Measurements from ENCODE around the gene RBBP6. TPM values are rescaled to one million over a fixed set of nuclear protein-coding genes. Genes with fewer than 3 reads are reported as not detected.

RBBP6 gene
- total RNA-seq, 1 experiment from 2014 or later: 54.8 TPM

DNA sequence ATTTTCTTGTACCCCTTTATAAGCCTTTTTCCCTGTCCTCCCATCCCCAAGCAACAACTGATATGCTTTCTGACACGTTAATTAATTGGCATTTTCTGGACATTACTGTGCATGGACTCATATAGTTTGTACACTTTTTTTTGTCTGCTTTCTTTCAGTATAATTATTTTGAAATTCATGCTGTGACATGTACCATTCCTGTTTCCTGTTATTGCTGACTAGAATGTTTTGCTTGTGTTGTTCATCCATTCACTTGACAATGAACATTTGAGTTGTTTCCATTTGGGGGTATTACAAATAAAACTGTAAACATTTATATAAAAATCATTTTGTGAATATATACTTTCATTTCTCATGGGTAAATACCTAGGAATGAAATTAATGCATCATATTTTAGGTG lies 50.6 kb downstream of the RBBP6 start:
- TF ChIP-seq, protein P1, sequence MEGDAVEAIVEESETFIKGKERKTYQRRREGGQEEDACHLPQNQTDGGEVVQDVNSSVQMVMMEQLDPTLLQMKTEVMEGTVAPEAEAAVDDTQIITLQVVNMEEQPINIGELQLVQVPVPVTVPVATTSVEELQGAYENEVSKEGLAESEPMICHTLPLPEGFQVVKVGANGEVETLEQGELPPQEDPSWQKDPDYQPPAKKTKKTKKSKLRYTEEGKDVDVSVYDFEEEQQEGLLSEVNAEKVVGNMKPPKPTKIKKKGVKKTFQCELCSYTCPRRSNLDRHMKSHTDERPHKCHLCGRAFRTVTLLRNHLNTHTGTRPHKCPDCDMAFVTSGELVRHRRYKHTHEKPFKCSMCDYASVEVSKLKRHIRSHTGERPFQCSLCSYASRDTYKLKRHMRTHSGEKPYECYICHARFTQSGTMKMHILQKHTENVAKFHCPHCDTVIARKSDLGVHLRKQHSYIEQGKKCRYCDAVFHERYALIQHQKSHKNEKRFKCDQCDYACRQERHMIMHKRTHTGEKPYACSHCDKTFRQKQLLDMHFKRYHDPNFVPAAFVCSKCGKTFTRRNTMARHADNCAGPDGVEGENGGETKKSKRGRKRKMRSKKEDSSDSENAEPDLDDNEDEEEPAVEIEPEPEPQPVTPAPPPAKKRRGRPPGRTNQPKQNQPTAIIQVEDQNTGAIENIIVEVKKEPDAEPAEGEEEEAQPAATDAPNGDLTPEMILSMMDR (conservative IDR thresholded peaks at IDR 0.05): no peak
- no peaks in the 10 kb centered on the region for H3K4me1 ChIP-seq (ENCODE audit: insufficient read depth, low read length)
- no peak overlapping the region for H3K23ac ChIP-seq (ENCODE audit: insufficient read length, low read depth, low read length)
- H3K4ac ChIP-seq (ENCODE audit: low read depth, low read length): no peak overlapping the region
- no peak overlapping the region for H4K8ac ChIP-seq (replicated peaks; ENCODE audit: insufficient read length, low read depth, low read length)
- no peak overlapping the region for H3K27ac ChIP-seq (ENCODE audit: insufficient read length, low read depth, low read length)
- H2BK5ac ChIP-seq (ENCODE audit: insufficient read length, low read length): no peak overlapping the region
- no peak overlapping the region for H3K27ac Mint-ChIP-seq
- H3K9ac ChIP-seq (ENCODE audit: extremely low read depth, insufficient read length, low read length): no peak overlapping the region
- H3K4me2 ChIP-seq (ENCODE audit: insufficient read depth, insufficient read length, low read length): no peak overlapping the region
- H3K36me3 Mint-ChIP-seq (ENCODE audit: insufficient read depth in 1 of 3, low read depth in 3 of 3): no peaks in the 10 kb centered on the region
- no peak for DNase-seq
- H3K79me2 ChIP-seq (ENCODE audit: insufficient read depth, low read length): no peaks in the 10 kb centered on the region
- no peak overlapping the region for H4K91ac ChIP-seq (ENCODE audit: insufficient read length, low read depth, low read length)
- H4K20me1 ChIP-seq (ENCODE audit: control insufficient read depth, insufficient read depth, insufficient read length): no peaks in the 10 kb centered on the region
- H2BK20ac ChIP-seq (ENCODE audit: low read depth, low read length, poor library complexity, severe bottlenecking): no peak overlapping the region
- H3K14ac ChIP-seq (ENCODE audit: insufficient read depth, low read length): no peak overlapping the region
- no peaks in the 10 kb centered on the region for H3K23me2 ChIP-seq (ENCODE audit: insufficient read length, low read depth, low read length, poor library complexity, severe bottlenecking)
- no peak overlapping the region for H3T11ph ChIP-seq (ENCODE audit: low read length)
- H3K56ac ChIP-seq (ENCODE audit: insufficient read length, low read depth, low read length): no peak overlapping the region
- 0 out of 2 replicates have a peak, but pooled peaks cover 1% of the 10 kb centered on the region for H3K27me3 Mint-ChIP-seq (ENCODE audit: low read depth)
- WGBS (ENCODE audit: extremely low coverage, insufficient read length, low lambda C conversion rate): no CpG with 5 or more reads among the region's 1 CpG
- no peak overlapping the region for H2BK15ac ChIP-seq (ENCODE audit: low read depth, low read length)
- no peaks in the 10 kb centered on the region for H3K79me1 ChIP-seq (ENCODE audit: insufficient read depth, low read depth, low read length, poor library complexity, severe bottlenecking)
- H3K9me3 ChIP-seq (ENCODE audit: control insufficient read depth, low read depth, low read length): no peaks in the 10 kb centered on the region
- H3K4me1 Mint-ChIP-seq: peaks cover 7% of the 10 kb centered on the region in 2 experiments
- no peak overlapping the region for H3K18ac ChIP-seq (ENCODE audit: insufficient read length, low read depth, low read length)
- no peak overlapping the region for H2AK5ac ChIP-seq (ENCODE audit: insufficient read length, low read length)
- no peaks in the 10 kb centered on the region for H3K27me3 ChIP-seq (ENCODE audit: insufficient read depth, low read length)
- no peak overlapping the region for H2BK120ac ChIP-seq (ENCODE audit: low read depth, low read length, poor library complexity, severe bottlenecking)
- H3K9me3 Mint-ChIP-seq: no peaks in the 10 kb centered on the region
- no peak overlapping the region for H2AFZ ChIP-seq (ENCODE audit: low read length)
- H4K5ac ChIP-seq (ENCODE audit: insufficient read length, low read depth, low read length): no peak overlapping the region
- H3K4me3 Mint-ChIP-seq: no peak overlapping the region
- no peak overlapping the region for H2BK12ac ChIP-seq (ENCODE audit: insufficient read length, low read depth, low read length)

Data from H9 (cell line).